Fibroblast of skin of left biceps (primary cell): ENCODE measurements around the gene MFSD11.
"Not testable (repeated sequence)": the region's sequence is repeated elsewhere in the genome, so short reads cannot be mapped to it uniquely, and the experiment has no call there.

Source experiments
- DNase-seq, 2 experiments: peaks; one replicate each; pipeline ENCODE4 v3.0.0-alpha.2; 2013; ENCODE audit warnings: low read depth in 2 of 2

The MFSD11 gene

GRCh38 chr17:76709077-76709950 lies 28.6 kb upstream of the MFSD11 start:
- peak; percentile 96 to 97 for DNase-seq

- DNase-seq: not testable (repeated sequence)
Observed at GRCh38 chr17:76709951-76710862, 27.7 kb upstream of the MFSD11 start.

- DNase-seq: no peak
Observed at GRCh38 chr17:76710863-76711611, 26.9 kb upstream of the MFSD11 start, which contains the start of gene MXRA7. TSS of gene MXRA7 (minus strand) at chr17:76710965. CDS start at chr17:76710946, 19 bp downstream.

GRCh38 chr17:76712321-76712720 lies 25.6 kb upstream of the MFSD11 start:
- DNase-seq: not testable (repeated sequence)

GRCh38 chr17:76713765-76714164 lies 24.2 kb upstream of the MFSD11 start:
- DNase-seq: no peak

GRCh38 chr17:76714336-76714735 lies 23.6 kb upstream of the MFSD11 start:
- DNase-seq: no peak

- DNase-seq: no peak
Observed at GRCh38 chr17:76714822-76715495, 23.0 kb upstream of the MFSD11 start.

- no peak for DNase-seq
Observed at GRCh38 chr17:76715496-76715830, 22.5 kb upstream of the MFSD11 start.

- peak; percentile 90 for DNase-seq
Observed at GRCh38 chr17:76716146-76716838, 21.6 kb upstream of the MFSD11 start.

- DNase-seq: peak; percentile 80 to 82
Observed at GRCh38 chr17:76716839-76717215, 21.1 kb upstream of the MFSD11 start.

GRCh38 chr17:76718516-76718915 lies 19.4 kb upstream of the MFSD11 start:
- no peak for DNase-seq

- DNase-seq: no peak
Observed at GRCh38 chr17:76720211-76720610, 17.7 kb upstream of the MFSD11 start.

GRCh38 chr17:76720941-76721340 lies 17.0 kb upstream of the MFSD11 start:
- DNase-seq: no peak

- DNase-seq: no peak
Observed at GRCh38 chr17:76721463-76721862, 16.5 kb upstream of the MFSD11 start.

- DNase-seq: no peak
Observed at GRCh38 chr17:76722279-76722678, 15.6 kb upstream of the MFSD11 start.

GRCh38 chr17:76722977-76723376 lies 14.9 kb upstream of the MFSD11 start:
- DNase-seq: not testable (repeated sequence)

- no peak for DNase-seq
Observed at GRCh38 chr17:76723812-76724211, 14.1 kb upstream of the MFSD11 start.

GRCh38 chr17:76725580-76726230 lies 12.2 kb upstream of the MFSD11 start:
- DNase-seq: no peak

GRCh38 chr17:76726231-76726775 lies 11.6 kb upstream of the MFSD11 start, which contains the start of gene JMJD6:
TSS of gene JMJD6 (minus strand) at chr17:76726606. CDS start at chr17:76726475, 131 bp downstream.
- DNase-seq: peak; percentile 84 to 89
